AG04450 (cell line): ENCODE data around the gene CACNA1F. TPM values are rescaled to one million over a fixed set of nuclear protein-coding genes. Genes with fewer than 3 reads are reported as not detected.

ENCODE experiments used
- CTCF ChIA-PET: fragments of 300-600, 350-600 bp; formaldehyde crosslinking; extraction: SDS; loops from one replicate; lab custom pipeline; 2022; ENCODE audit warnings: antibody characterized with exemption, inconsistent platforms; lab: Charles Lee
- POLR2A ChIA-PET: fragments of 350-600 bp; formaldehyde crosslinking; extraction: SDS; loops from one replicate; lab custom pipeline; 2021; ENCODE audit warnings: antibody characterized with exemption, inconsistent platforms; lab: Yijun Ruan, JAX
- DNase-seq: peaks from one replicate; pipeline ENCODE4 v3.0.0-alpha.2; 2011; ENCODE audit warnings: low read depth, low spot score
- H3K27ac ChIP-seq: one replicate; pipeline ENCODE4 v1.5.1; 2012; ENCODE audit warnings: low read depth, low read length, control low read depth
- H3K27me3 ChIP-seq: one replicate; pipeline ENCODE4 v1.6.0; 2012; ENCODE audit warnings: low read length; ENCODE audit not compliant: control insufficient read depth, insufficient read depth
- H3K4me3 ChIP-seq: 2 replicates; pipeline ENCODE4 v1.5.1; 2011; ENCODE audit warnings: mild to moderate bottlenecking, low read depth, low read length, control low read depth
- H3K9me3 ChIP-seq: 2 replicates; pipeline ENCODE4 v1.5.1; 2012; ENCODE audit warnings: low read length; ENCODE audit not compliant: control insufficient read depth, insufficient read depth
- CTCF ChIP-seq: IDR thresholded peaks from 2 replicates; pipeline ENCODE4 v1.5.1; 2011; ENCODE audit warnings: low read depth, low read length, control low read depth, inconsistent platforms
- polyA plus RNA-seq: library from polyadenylated mRNA; depleted of rRNA; stranded (reverse); fragments of >200 nt; gene quantifications from 2 replicates; pipeline ENCODE4 v1.2.3, GENCODE V29; 2011

CACNA1F gene
- polyA plus RNA-seq, 1 experiment = not detected

GRCh38 chrX:49199315-49199595, 33.9 kb downstream of the CACNA1F start:
- CTCF ChIA-PET = no interaction called here
- POLR2A ChIA-PET = no interaction called here
- no peaks in the 10 kb centered on the region for H3K9me3 ChIP-seq
- H3K4me3 ChIP-seq = no peak overlapping the region
- no peak overlapping the region for H3K27ac ChIP-seq
- DNase-seq = no peak
- no peaks in the 10 kb centered on the region for H3K27me3 ChIP-seq
- no peak for TF ChIP-seq CTCF

GRCh38 chrX:49198540-49199314, 34.4 kb downstream of the CACNA1F start:
- TF ChIP-seq CTCF = no peak
- POLR2A ChIA-PET = no interaction called here
- no peaks in the 10 kb centered on the region for H3K9me3 ChIP-seq
- H3K27ac ChIP-seq = no peak overlapping the region
- H3K4me3 ChIP-seq = no peak overlapping the region
- DNase-seq = no peak
- H3K27me3 ChIP-seq = no peaks in the 10 kb centered on the region
- CTCF ChIA-PET = no interaction called here

- POLR2A ChIA-PET = no interaction called here
- no peak for TF ChIP-seq CTCF
- DNase-seq = no peak
These were observed 35.5 kb downstream of the CACNA1F start for GRCh38 chrX:49197543-49198087.

GRCh38 chrX:49193542-49193964, 39.6 kb downstream of the CACNA1F start:
- no peaks in the 10 kb centered on the region for H3K27me3 ChIP-seq
- no peak overlapping the region for H3K4me3 ChIP-seq
- no peak overlapping the region for H3K27ac ChIP-seq
- no peaks in the 10 kb centered on the region for H3K9me3 ChIP-seq
- DNase-seq = no peak
- ChIA-PET POLR2A (no interaction called here), CTCF (interaction anchor here (1.5 to 2.0 kb wide), 3 partner anchors 9 to 75 kb away, joined by 7 to 9 read pairs (median 8); no protein-coding TSS in a partner anchor)
- no peak for TF ChIP-seq CTCF

More at GRCh38 chrX:49197543-49198087, 35.5 kb downstream of the CACNA1F start:
- H3K27me3 ChIP-seq = no peaks in the 10 kb centered on the region
- H3K27ac ChIP-seq = no peak overlapping the region
- no peak overlapping the region for H3K4me3 ChIP-seq
- no peaks in the 10 kb centered on the region for H3K9me3 ChIP-seq
- CTCF ChIA-PET = no interaction called here

GRCh38 chrX:49192722-49193328, 40.3 kb downstream of the CACNA1F start:
- DNase-seq = no peak
- H3K9me3 ChIP-seq = no peaks in the 10 kb centered on the region
- TF ChIP-seq CTCF = peak; percentile 65
- no peak overlapping the region for H3K4me3 ChIP-seq
- CTCF ChIA-PET = interaction anchor here (0.8 to 2.0 kb wide), 8 partner anchors 9 to 562 kb away, joined by 3 to 9 read pairs (median 4); no protein-coding TSS in a partner anchor
- POLR2A ChIA-PET = interaction anchor here (0.5 kb wide), 1 partner anchor 1648 kb away, joined by 3 read pairs; no protein-coding TSS in a partner anchor
- no peak overlapping the region for H3K27ac ChIP-seq
- no peaks in the 10 kb centered on the region for H3K27me3 ChIP-seq
